Measurements from ENCODE around the gene MPC2.
"Not testable (repeated sequence)": the region's sequence is repeated elsewhere in the genome, so short reads cannot be mapped to it uniquely, and the experiment has no call there.

Gene MPC2

DNA sequence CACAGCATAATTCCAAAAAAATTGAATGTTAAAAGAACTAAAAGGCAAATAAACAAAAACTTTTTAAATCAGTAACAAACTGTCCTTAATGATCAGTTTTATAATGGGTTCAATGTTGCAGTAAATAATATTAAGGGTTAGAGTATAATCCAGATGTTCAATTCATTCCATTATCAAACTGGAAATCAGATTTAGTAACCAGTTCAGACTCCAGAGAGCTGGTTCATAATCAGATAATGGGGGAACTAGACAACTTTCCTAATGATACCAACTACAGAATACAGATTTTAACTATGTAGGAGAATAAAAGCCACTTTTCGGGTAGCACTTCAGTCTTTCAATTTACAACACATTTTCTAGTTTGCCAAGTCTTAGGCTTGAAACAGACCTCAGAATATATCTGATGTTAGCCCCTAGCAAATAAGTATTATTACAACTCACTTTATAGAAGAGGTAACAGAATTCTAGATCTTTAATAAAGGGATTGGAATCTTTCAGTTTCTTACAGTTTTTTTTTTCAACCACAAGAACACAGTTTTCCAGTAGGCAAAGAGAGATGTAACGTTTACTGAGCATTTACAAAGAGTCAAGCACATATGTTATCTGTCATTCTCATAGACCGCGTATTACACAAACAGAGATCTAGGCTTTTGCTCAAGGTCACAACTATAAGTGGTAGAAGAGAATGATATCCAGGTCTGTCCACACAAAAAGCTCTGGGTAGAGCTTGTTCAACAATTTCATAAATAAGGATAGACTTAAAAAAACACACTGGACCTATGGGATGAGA, 2.3 kb downstream of the MPC2 start:
- peak; percentile 15 for DNase-seq (ENCODE audit: low spot score)

DNA sequence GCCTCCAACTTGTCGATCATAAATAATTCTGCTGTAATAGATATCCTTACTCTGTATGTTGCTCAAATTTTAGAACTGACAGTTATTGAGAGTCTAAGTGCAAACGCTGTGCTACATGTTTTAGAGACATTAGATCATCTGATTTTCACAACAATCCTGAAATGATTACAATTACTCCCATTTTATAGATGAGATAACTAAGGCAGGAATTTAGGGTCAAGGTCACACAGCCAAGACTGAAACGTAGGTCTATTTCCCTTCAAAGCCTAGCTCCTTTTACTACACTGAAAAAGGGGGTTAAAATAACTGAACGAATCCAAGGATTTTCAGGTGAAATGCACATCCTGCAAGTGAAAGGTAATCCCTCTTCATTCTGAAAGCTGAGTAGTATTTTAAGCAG, 3.1 kb downstream of the MPC2 start:
- DNase-seq (ENCODE audit: low spot score) = no peak

- no peak for DNase-seq (ENCODE audit: low spot score)
Observed at GRCh38 chr1:167929725-167930124, 7.1 kb downstream of the MPC2 start.

DNA sequence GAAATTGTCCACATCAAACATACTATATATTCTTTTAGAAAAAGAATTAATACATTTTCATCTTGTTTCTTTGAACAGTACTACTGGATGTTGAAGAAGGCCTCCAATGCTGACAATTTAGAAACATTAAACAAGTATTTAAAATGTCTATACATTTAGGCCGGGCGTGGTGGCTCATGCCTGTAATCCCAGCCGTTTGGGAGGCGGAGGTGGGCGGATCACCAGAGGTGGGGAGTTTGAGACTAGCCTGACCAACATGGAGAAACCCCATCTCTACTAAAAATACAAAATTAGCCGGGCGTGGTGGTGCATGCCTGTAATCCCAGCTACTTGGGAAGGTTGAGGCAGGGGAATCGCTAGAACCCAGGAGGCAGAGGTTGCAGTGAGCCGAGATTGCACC, 8.0 kb downstream of the MPC2 start:
- DNase-seq (ENCODE audit: low spot score) = not testable (repeated sequence)

DNA sequence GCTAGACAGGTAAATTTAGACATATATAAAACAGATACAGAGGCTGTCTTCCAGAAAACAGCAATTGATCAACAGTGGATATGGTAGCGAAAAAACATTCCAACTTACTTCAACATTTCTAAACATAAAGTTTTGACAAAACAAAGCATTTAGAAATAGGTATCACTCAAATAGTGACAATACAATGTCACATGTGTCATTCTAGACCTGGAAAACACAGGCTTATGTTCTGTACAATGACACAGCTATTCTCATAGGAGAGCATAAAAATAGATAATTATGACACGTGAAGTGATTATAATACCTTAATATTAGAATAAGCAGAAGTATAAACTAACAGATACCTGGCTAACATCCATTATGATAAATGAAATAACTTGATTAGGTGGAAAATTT, 8.4 kb downstream of the MPC2 start:
- no peak for DNase-seq (ENCODE audit: low spot score)

- DNase-seq (ENCODE audit: low spot score) = no peak
Observed at GRCh38 chr1:167927046-167927754, 9.7 kb downstream of the MPC2 start.

GRCh38 chr1:167926486-167926997, 10.3 kb downstream of the MPC2 start:
- no peak for DNase-seq (ENCODE audit: low spot score)

GRCh38 chr1:167924543-167925231, 12.2 kb downstream of the MPC2 start:
- no peak for DNase-seq (ENCODE audit: low spot score)

DNA sequence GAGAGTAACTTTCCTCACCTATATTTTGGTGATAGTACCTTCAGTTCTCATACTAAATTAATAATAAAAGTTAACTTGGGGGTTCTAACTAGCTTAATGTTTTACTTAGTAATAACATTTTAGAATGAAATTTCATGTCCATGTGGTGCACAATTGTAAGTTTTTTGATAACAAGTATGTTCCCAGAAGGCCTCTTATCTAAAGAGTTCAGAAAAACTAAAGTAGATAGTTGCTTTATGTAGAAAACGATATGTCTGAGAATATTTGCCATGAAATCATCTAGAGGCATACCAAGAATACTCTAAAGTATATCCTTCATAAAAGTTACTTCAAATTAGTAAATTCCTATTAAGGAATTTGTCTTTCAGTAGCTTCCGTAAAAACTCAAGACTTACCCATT, 12.8 kb downstream of the MPC2 start:
- DNase-seq (ENCODE audit: low spot score) = no peak

- DNase-seq (ENCODE audit: low spot score) = no peak
Observed at GRCh38 chr1:167923324-167924056, 13.4 kb downstream of the MPC2 start.

DNA sequence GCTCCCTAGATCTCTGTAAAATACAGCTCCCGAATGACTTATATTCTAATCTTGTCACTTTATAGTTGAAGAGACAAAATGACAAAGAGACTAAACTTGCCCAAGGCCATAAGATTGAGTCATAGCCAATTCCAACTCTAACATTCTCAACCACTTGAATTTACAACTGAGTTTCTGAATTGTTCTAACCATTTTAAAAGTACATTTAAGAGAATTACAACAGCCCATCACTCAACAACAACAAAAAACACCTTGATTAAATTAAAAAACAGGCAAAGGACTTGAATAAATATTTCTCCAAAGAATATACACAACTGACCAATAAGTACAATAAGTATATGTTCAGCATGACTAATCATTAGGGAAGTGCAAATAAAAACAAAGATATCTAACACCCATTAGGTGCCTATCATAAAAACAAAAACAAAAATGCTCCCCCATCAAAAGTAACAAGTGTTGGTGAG, 14.2 kb downstream of the MPC2 start:
- DNase-seq (ENCODE audit: low spot score) = no peak

- DNase-seq (ENCODE audit: low spot score) = no peak
Observed at GRCh38 chr1:167922023-167922422, 14.8 kb downstream of the MPC2 start.

DNA sequence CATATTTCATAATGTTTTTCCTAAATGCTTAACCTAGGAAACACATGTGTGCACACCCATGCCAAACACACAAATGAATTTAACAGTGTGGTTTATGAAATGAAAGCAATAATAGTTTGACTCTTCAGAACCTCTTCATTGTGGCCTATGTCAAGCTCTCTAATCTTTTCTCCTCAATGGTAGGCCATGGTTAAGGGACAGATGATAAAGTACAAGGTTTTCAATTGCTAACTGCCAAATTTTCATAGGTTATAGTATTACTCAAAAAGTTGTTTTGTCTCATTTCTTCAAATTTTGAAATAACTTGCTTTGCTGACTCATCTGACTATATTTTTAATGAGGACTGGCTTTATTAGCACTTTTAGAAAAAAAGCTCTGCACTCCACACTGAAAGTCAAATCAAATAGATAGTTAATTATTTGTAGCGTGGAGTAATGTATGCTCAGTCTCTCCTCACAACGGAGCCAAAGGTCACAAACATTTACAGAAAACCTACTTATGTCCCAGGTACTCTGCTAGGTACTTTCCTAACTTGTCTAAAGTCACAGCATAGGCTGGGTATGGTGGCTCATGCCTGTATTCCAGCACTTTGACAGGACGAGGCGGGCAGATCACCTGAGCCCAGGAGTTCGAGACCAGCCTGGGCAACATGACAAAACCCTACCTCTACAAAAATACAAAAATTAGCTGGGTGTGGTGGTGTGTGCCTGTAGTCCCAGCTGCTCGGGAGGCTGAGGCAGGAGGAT, 19.9 kb downstream of the MPC2 start:
- DNase-seq (ENCODE audit: low spot score) = no peak

DNA sequence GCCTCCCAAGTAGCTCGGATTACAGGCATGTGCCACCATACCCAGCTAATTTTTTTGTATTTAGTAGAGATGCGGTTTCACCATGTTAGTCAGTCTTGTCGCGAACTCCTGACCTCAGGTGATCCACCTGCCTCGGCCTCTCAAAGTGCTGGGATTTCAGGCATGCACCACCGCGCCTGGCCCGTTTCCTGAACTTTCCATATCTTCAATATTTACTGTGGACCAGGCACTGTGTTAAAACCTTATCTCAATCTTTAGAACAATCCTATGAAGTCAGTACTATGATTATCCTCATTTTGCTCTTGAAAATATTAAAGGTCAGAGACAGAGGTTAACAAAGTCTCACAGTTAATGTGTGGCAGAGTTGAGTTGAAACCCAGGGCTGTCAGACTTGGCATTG, 21.3 kb downstream of the MPC2 start:
- no peak for DNase-seq (ENCODE audit: low spot score)

- DNase-seq (ENCODE audit: low spot score) = no peak
Observed at GRCh38 chr1:167913895-167914496, 22.9 kb downstream of the MPC2 start, which contains the start of gene ADCY10. Gene ADCY10 (minus strand): TSS chr1:167914134. CDS start chr1:167905140, 8,994 bp downstream.

GRCh38 chr1:167912294-167912693, 24.6 kb downstream of the MPC2 start:
- no peak for DNase-seq (ENCODE audit: low spot score)

GRCh38 chr1:167911413-167911812, 25.5 kb downstream of the MPC2 start:
- no peak for DNase-seq (ENCODE audit: low spot score)

- DNase-seq (ENCODE audit: low spot score) = no peak
Observed at GRCh38 chr1:167910530-167910929, 26.3 kb downstream of the MPC2 start.

GRCh38 chr1:167909691-167910180, 27.1 kb downstream of the MPC2 start:
- DNase-seq (ENCODE audit: low spot score) = no peak

DNA sequence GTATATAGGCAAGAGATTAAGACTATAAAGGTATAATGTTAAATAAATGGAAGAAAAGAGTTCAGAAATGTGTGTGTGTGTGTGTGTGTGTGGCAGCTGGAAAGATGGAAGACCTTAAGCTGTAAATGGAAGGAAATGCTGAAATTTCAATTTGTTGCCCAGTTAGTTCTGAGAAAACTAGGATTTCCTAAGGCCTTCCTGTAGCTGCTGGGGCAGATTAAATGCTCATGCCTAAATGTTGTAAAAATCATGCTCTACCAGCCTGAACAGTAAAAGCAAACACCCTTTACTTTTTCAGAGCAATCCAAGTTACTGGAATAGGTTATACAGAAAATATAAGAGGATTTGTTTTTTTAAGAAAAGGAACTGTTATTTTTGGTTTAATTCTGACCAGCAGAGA, 31.2 kb downstream of the MPC2 start:
- DNase-seq (ENCODE audit: low spot score) = no peak

GRCh38 chr1:167905182-167905581, 31.7 kb downstream of the MPC2 start:
- no peak for DNase-seq (ENCODE audit: low spot score)
